Iris pigment epithelial cell (primary cell): ENCODE measurements around the gene RIPK3.

Experiments used
- DNase-seq: peaks from one replicate; pipeline ENCODE4 v3.0.0-alpha.2; 2011; ENCODE audit warnings: low read depth

RIPK3 gene

GRCh38 chr14:24321212-24321975 is 18.4 kb downstream of the RIPK3 start:
- no peak for DNase-seq

GRCh38 chr14:24317141-24317928 is 22.5 kb downstream of the RIPK3 start:
- DNase-seq, result no peak

DNA sequence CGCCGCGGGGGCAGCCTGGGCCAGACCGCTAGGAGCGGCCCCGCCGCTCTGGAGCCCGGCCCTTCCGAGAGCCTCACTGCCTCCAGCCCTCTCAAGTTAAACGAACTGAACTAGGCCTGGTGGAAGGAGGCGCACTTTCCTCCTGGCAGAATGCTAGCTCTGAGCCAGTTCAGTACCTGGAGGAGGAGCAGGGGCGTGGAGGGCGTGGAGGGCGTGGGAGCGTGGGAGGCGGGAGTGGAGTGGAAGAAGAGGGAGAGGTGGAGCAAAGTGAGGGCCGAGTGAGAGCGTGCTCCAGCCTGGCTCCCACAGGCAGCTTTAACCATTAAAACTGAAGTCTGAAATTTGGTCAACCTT is 23.2 kb downstream of the RIPK3 start:
- no peak for DNase-seq

- peak; percentile 23 for DNase-seq
Observed at GRCh38 chr14:24315807-24316596, 23.8 kb downstream of the RIPK3 start.

DNA sequence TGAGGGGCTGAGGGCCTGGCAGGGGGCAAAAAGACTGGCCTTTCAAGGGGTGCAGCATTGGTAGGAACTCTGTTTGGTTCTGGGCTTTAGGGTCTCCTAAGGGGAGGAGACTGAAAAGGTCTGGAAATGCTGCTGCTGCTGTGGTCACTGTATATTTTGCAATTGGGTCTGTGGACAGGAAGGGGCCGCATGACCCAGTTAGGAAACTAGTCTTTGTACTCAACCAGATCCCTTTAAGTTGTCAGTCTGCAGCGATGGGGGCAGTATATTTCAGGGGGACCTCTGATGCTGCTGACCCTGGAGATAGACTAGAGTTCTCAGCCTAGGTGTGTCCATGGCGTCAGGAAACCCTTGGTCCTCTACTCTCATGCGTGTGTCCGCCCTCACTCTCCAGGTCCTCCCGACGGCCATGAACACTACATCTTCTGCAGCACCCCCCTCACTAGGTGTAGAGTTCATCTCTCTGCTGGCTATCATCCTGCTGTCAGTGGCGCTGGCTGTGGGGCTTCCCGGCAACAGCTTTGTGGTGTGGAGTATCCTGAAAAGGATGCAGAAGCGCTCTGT is 24.5 kb downstream of the RIPK3 start:
- no peak for DNase-seq

DNA sequence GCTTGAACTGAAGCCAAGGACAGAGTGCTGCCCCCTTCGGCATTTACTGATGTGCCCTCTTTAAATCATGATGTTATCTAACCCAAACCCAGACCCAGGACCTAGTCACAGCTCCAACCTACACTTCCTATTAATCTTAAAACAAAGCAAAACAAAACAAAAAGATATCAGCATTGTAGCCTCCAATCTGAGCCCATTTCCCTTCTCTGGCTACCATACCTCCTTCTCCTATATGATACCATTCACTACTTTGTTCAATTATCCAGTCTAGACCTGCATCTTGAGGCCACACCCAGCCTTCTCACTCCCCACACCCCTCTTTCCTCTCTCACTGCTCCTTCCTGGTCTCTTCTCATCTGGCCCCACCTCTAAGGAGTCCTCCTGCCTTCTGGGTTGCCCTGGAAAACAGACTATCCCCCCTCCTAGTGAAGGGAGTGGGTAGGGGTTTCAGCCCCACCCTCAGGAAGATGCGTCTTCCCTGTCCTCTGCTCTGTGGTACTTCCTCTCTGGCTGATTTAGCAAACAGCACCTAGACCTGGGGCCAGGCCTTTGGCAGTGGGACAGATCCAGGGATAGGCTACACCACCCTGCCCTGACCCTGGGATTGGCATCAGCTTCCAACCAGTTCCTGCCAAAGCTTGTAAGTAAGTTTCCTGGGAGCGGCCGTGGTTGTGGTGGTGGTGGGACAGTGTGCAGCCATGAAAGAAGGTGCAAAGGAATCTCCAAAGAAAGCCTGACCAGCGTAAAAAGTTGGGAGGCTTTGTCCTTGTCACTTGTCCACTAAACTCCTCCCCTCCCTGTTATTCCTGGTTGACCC is 25.2 kb downstream of the RIPK3 start:
- no peak for DNase-seq

DNA sequence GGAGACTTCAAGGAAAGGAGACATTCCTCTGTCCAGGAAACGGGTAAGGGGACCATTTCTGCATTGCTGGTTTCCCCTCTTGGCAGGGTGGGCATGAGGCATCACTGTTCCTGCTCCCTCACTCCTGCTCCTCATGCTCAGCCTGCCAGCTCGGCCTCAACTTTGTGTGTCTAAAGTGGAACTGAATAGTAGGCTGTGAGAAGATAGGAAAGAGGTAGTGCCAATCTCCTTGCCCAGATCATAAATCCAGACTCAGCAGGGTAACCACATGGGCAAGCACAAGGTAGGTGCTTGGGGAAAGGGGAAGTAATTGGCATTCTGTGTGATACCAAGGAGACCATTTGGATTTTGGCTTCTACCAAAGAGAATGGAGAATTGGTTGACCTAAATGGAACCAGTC is 25.9 kb downstream of the RIPK3 start:
- DNase-seq, result no peak

DNA sequence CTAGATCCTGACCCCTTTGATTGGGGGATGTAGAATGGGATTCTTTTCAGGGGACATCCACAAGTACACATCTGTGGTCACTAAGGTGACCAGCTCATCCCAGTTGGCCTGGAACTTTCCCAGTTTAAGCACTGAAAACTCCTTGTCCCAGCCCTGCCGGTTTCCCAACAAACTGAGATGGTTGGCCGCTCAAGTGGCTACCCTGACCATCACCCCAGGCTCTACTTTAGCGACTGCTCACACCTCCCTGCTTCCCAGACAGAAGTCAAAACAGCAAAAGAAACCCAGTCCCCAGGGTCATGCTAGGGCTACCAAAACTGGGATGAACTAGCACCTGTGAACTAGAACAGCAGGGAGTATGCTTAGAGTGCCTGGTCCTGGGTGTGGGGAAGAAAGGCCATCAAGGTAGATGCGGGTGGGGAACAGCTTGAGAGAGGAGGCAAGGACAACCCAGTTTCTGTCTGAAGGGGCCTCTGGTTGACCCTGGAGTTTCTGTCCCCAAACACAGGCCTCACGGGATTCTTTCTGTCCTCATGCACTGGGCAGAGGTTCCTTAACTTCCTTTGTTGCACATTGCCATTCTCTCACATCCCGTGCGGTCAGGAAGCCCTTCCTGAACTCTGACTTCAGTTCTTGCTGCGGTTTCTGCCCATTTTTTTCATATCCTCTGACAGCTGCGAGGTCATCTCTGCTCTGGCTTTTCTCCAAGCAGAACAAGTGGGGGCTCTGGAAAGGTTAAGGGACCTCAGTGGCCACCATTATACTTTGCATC is 26.9 kb downstream of the RIPK3 start:
- peak; percentile 31 for DNase-seq

DNA sequence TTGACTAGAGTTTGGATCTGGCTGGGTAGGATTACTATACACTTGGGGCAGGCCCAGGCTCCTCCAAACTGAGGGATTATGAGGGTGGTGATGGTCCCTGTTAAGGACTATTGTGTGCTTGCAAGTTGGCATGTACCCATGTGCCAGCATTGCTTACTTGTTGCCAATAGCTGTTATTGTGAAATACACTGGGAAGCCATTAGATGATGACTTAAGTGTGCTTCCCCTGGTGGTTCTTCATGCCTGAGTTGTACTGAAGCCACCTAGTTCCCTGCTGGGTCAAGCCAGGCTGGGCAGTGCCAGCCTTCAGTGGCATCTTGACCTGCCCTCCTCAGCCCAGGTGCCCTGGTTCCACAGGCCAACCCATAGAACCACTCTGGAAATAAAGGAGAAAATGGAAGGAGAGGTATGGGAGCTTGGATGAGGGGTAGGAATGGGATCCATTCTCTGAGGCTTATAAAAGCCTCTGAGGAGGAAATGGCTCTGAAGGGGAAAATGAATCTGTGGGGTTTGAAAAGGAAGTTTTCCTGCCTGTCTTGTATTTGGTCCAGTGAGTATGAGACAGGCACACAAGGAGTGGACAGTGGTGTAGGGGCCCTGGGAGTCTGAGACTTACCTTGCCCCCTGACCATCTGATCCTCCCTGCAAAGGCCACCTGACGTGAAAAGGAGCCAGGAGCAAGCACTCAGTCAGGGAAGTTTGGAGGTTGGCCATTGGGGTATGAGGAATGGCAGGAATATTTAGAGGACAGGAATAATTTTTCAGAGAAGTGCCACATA is 27.8 kb downstream of the RIPK3 start:
- no peak for DNase-seq

- DNase-seq, result peak; percentile 85
Observed at GRCh38 chr14:24310646-24311604, 28.9 kb downstream of the RIPK3 start, which contains the start of gene LTB4R. Gene LTB4R, plus strand, starts transcription at chr14:24311502. Its CDS starts 4,150 bp downstream, at chr14:24315652.

GRCh38 chr14:24310265-24310645 is 29.5 kb downstream of the RIPK3 start:
- no peak for DNase-seq

- no peak for DNase-seq
Observed at GRCh38 chr14:24309538-24310264, 30.1 kb downstream of the RIPK3 start, which contains the start of gene LTB4R2. Gene LTB4R2, plus strand, starts transcription at chr14:24310140. Its CDS starts 525 bp downstream, at chr14:24310665.

DNA sequence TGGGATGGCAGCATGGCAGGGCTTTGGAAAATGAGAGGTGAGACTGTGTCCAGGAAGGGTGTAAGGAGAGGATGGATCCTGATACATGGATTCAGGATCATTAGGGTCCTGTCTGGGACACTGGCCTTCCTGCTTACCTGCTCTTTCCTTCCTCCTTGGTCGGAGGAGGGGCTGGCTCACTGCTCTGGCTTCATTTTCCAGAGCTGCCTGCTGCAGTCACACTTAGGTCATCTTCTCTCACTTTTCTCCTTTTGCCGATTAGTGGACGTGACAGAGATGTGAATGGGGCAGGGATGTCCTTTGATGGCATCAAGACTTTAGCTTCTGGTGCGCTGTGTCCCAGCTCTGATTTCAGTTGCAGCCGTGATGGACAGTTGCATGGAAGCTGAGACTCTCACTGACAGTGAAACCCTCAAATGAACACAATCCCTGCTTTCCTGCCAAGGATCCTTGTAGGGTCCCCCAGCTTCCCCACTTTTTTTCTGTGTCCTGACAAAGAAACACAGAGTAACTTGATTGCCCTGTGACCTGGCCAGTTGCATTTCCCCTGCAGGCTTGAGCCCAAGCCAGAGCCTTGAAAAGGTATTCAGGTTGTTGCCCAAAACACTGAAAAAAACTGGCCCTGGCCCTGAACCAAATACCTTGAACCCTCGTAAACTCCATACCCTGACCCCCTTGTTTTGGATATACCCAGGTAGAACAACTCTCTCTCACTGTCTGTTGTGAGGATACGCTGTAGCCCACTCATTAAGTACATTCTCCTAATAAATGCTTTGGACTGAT is 31.3 kb downstream of the RIPK3 start:
- no peak for DNase-seq

GRCh38 chr14:24307575-24308341 is 32.0 kb downstream of the RIPK3 start, which contains the start of gene CIDEB:
Gene CIDEB, minus strand, starts transcription at chr14:24307977. Its CDS starts 119 bp downstream, at chr14:24307858.
- DNase-seq, result peak; percentile 50

DNA sequence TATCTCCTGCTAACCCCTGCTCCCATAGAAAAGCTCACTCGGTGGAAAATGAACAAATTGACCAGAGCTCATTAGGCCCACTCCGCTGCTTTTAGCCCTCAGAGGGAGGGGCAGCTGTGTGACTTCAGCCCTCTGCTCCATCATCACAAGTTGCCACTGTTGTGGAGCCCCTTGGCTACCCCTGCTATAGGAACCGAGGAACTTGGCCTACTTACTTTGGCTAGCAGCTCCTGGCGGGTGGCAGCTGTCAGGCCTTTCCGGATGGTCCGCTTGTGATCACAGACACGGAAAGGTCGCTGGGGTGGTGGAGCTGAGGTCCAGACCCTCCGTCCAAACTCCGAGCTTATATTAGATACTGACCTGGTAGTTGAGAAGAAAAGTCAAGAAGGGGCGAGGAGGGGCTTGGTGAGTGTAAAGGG is 32.6 kb downstream of the RIPK3 start:
- no peak for DNase-seq

GRCh38 chr14:24304019-24304387 is 35.8 kb downstream of the RIPK3 start:
- DNase-seq, result no peak
